Activated effector memory CD4-positive, alpha-beta T cell treated with anti-CD3 and anti-CD28 coated beads, Interleukin-2, amount 50 U/mL, for 16 hours (primary cell): Measurements from ENCODE around the gene PLEKHO1.
"Not testable (repeated sequence)": the region's sequence is repeated elsewhere in the genome, so short reads cannot be mapped to it uniquely, and the experiment has no call there.

Experiments
- DNase-seq: peaks from one replicate; pipeline ENCODE4 v3.0.0-alpha.2; 2020

Gene PLEKHO1

GRCh38 chr1:150176593-150176992 lies 26.9 kb downstream of the PLEKHO1 start:
- no peak for DNase-seq

GRCh38 chr1:150178548-150178947 lies 28.8 kb downstream of the PLEKHO1 start:
- DNase-seq: no peak

- DNase-seq: no peak
These were observed 30.2 kb downstream of the PLEKHO1 start for GRCh38 chr1:150179867-150180266.

GRCh38 chr1:150180474-150180873 lies 30.8 kb downstream of the PLEKHO1 start:
- no peak for DNase-seq

- DNase-seq: no peak
These were observed 32.5 kb downstream of the PLEKHO1 start for GRCh38 chr1:150182247-150182646.

- no peak for DNase-seq
These were observed 33.3 kb downstream of the PLEKHO1 start for GRCh38 chr1:150183061-150183460.

GRCh38 chr1:150185481-150185880 lies 35.8 kb downstream of the PLEKHO1 start:
- DNase-seq: no peak

GRCh38 chr1:150186438-150186788 lies 36.7 kb downstream of the PLEKHO1 start:
- not testable (repeated sequence) for DNase-seq

- DNase-seq: no peak
These were observed 37.3 kb downstream of the PLEKHO1 start for GRCh38 chr1:150186789-150187559.

GRCh38 chr1:150187560-150187931 lies 37.8 kb downstream of the PLEKHO1 start:
- no peak for DNase-seq

- no peak for DNase-seq
These were observed 42.3 kb downstream of the PLEKHO1 start for GRCh38 chr1:150192012-150192411.

- DNase-seq: no peak
These were observed 44.8 kb downstream of the PLEKHO1 start for GRCh38 chr1:150194381-150195031.

- no peak for DNase-seq
These were observed 46.7 kb downstream of the PLEKHO1 start for GRCh38 chr1:150196417-150196816.

GRCh38 chr1:150207281-150207971 lies 57.7 kb downstream of the PLEKHO1 start:
- DNase-seq: no peak

- not testable (repeated sequence) for DNase-seq
These were observed 58.7 kb downstream of the PLEKHO1 start for GRCh38 chr1:150208460-150208859.
